Neural progenitor cell (in vitro differentiated cells): ENCODE results near the gene ERC2. TPM values are rescaled to one million over a fixed set of nuclear protein-coding genes. Genes with fewer than 3 reads are reported as not detected.

Experiments used
- DNase-seq: peaks from one replicate; pipeline ENCODE4 v3.0.0-alpha.2; 2016; ENCODE audit warnings: low spot score
- H2AFZ ChIP-seq: fragments of 200-600 bp; sonication (generic); replicated peaks from 2 replicates; pipeline ENCODE4 v1.6.1; 2016; ENCODE audit warnings: antibody characterized with exemption
- H3F3A ChIP-seq: fragments of 200-600 bp; sonication (generic); 2 replicates; pipeline ENCODE4 v1.6.1; 2016; ENCODE audit warnings: antibody characterized with exemption, low read depth
- H3K27ac ChIP-seq: fragments of 200-600 bp; sonication (generic); 2 replicates; pipeline ENCODE4 v1.5.1; 2016; ENCODE audit warnings: mild to moderate bottlenecking
- H3K27me3 ChIP-seq: fragments of 200-600 bp; sonication (generic); 2 replicates; pipeline ENCODE4 v1.6.1; 2016; ENCODE audit warnings: mild to moderate bottlenecking, moderate library complexity
- H3K36me3 ChIP-seq: fragments of 200-600 bp; sonication (generic); 2 replicates; pipeline ENCODE4 v1.5.1; 2016
- H3K4me1 ChIP-seq: fragments of 200-600 bp; sonication (generic); 2 replicates; pipeline ENCODE4 v1.6.1; 2016; ENCODE audit warnings: mixed run types
- H3K4me2 ChIP-seq: fragments of 200-600 bp; sonication (generic); 2 replicates; pipeline ENCODE4 v1.6.1; 2016
- H3K4me3 ChIP-seq: fragments of 200-600 bp; sonication (generic); 2 replicates; pipeline ENCODE4 v1.5.1; 2016
- H3K79me2 ChIP-seq: fragments of 200-600 bp; sonication (generic); 2 replicates; pipeline ENCODE4 v1.6.1; 2016; ENCODE audit warnings: low read depth
- H3K9ac ChIP-seq: fragments of 200-600 bp; sonication (generic); 2 replicates; pipeline ENCODE4 v1.6.1; 2016
- H3K9me3 ChIP-seq: fragments of 200-600 bp; sonication (generic); 2 replicates; pipeline ENCODE4 v1.5.1; 2016; ENCODE audit warnings: low read depth
- H4K20me1 ChIP-seq: fragments of 200-600 bp; sonication (generic); 2 replicates; pipeline ENCODE4 v1.6.1; 2016; ENCODE audit warnings: low read depth
- H3K27ac Mint-ChIP-seq: 3 replicates; pipeline ENCODE4 v1.8.0; 2021; ENCODE audit warnings: mixed read lengths
- H3K27me3 Mint-ChIP-seq: 2 replicates; pipeline ENCODE4 v1.8.0; 2022; ENCODE audit warnings: low read depth, mild to moderate bottlenecking, inconsistent platforms, moderate library complexity, mixed read lengths; ENCODE audit not compliant: insufficient read depth
- H3K36me3 Mint-ChIP-seq: 3 replicates; pipeline ENCODE4 v1.8.0; 2021; ENCODE audit warnings: mixed read lengths
- H3K4me1 Mint-ChIP-seq: 3 replicates; pipeline ENCODE4 v1.8.0; 2021; ENCODE audit warnings: mixed read lengths
- H3K4me3 Mint-ChIP-seq: 3 replicates; pipeline ENCODE4 v1.8.0; 2021; ENCODE audit warnings: mild to moderate bottlenecking, moderate library complexity, mixed read lengths
- H3K9me3 Mint-ChIP-seq: 3 replicates; pipeline ENCODE4 v1.8.0; 2020; ENCODE audit warnings: mixed read lengths
- EZH2 ChIP-seq: fragments of 200-600 bp; sonication (generic); IDR thresholded peaks from 2 replicates; pipeline ENCODE4 v1.6.1; 2017; ENCODE audit warnings: antibody characterized with exemption, mild to moderate bottlenecking, moderate library complexity
- EZH2phosphoT487 ChIP-seq: fragments of 200-600 bp; sonication (generic); IDR thresholded peaks from 2 replicates; pipeline ENCODE4 v1.6.1; 2017; ENCODE audit warnings: antibody characterized with exemption
- total RNA-seq: library from RNA; depleted of rRNA; stranded (reverse); fragments of >200 nt; gene quantifications from 2 replicates; pipeline ENCODE4 v1.2.3, GENCODE V29; 2015; ENCODE audit warnings: low replicate concordance
- TF ChIP-seq, protein P1 (sequence below): fragments of 200-600 bp; sonication (generic); IDR thresholded peaks from 2 replicates; pipeline ENCODE4 v1.5.1; 2017; ENCODE audit warnings: antibody characterized with exemption, mild to moderate bottlenecking

ERC2 gene
- total RNA-seq, 1 donor from 2014 or later, result 24.8 TPM

DNA sequence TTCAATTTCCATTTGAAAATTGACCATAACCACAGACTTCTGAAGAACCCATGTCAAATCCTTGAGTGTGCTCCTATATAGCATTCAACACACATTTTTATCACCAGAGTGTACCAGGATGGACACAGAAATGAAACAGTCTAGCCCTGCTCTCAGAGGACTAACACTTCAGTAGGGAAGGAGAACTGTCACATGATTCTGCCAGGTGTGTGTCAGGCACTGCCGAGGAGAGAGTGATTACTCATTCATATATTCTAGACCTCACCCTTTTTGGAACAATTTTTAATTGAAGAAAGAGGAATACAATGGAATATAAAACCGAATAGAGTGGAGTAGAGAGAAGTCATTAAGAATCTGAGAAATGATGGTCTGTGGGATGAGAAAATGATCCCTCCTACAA, 125.8 kb downstream of the ERC2 start:
- no peak for DNase-seq
- Mint-ChIP-seq H3K9me3 (no peaks in the 10 kb centered on the region), H3K4me1 (peaks cover 23% of the 10 kb centered on the region), H3K27me3 (no peaks in the 10 kb centered on the region), H3K4me3 (no peak overlapping the region), H3K36me3 (no peaks in the 10 kb centered on the region), H3K27ac (no peak overlapping the region)
- Histone ChIP-seq H3K9ac (no peak overlapping the region), H3K4me2 (no peak overlapping the region), H4K20me1 (no peaks in the 10 kb centered on the region), H3K36me3 (no peaks in the 10 kb centered on the region), H3K4me3 (no peak overlapping the region), H3K4me1 (peaks cover 14% of the 10 kb centered on the region), H3F3A (no peaks in the 10 kb centered on the region), H2AFZ (no peak overlapping the region), H3K9me3 (no peaks in the 10 kb centered on the region), H3K27me3 (no peaks in the 10 kb centered on the region), H3K79me2 (no peaks in the 10 kb centered on the region), H3K27ac (no peak overlapping the region)
- TF ChIP-seq, protein P1, sequence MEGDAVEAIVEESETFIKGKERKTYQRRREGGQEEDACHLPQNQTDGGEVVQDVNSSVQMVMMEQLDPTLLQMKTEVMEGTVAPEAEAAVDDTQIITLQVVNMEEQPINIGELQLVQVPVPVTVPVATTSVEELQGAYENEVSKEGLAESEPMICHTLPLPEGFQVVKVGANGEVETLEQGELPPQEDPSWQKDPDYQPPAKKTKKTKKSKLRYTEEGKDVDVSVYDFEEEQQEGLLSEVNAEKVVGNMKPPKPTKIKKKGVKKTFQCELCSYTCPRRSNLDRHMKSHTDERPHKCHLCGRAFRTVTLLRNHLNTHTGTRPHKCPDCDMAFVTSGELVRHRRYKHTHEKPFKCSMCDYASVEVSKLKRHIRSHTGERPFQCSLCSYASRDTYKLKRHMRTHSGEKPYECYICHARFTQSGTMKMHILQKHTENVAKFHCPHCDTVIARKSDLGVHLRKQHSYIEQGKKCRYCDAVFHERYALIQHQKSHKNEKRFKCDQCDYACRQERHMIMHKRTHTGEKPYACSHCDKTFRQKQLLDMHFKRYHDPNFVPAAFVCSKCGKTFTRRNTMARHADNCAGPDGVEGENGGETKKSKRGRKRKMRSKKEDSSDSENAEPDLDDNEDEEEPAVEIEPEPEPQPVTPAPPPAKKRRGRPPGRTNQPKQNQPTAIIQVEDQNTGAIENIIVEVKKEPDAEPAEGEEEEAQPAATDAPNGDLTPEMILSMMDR, result no peak
- TF ChIP-seq EZH2phosphoT487 (no peak), EZH2 (no peak)

DNA sequence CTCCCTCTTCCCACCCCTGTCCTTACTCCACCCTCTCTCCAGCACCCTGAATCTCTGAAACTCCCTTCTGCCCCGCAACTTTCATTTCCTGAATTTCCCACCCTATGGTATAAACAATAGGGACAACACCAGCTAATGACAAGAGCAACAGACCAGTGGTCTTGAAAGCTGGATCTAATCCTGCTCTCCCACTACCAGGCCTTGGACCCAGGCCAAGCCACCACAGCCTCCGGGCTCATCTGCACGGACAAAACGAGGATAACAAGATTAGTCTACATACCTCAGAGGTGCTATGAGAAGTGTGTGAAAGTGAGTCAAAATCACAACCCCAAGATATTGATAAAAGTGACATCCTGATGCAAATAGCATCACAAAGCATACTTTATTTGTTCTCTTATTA, 128.6 kb downstream of the ERC2 start:
- DNase-seq, result no peak
- Histone ChIP-seq H3K4me2 (no peak overlapping the region), H3K4me3 (no peak overlapping the region), H3K9me3 (no peaks in the 10 kb centered on the region), H3K27ac (no peak overlapping the region), H2AFZ (no peak overlapping the region), H3K27me3 (no peaks in the 10 kb centered on the region), H3F3A (no peaks in the 10 kb centered on the region), H3K9ac (no peak overlapping the region), H3K79me2 (no peaks in the 10 kb centered on the region), H3K36me3 (no peaks in the 10 kb centered on the region), H3K4me1 (peaks cover 14% of the 10 kb centered on the region), H4K20me1 (no peaks in the 10 kb centered on the region)
- Mint-ChIP-seq H3K9me3 (no peaks in the 10 kb centered on the region), H3K36me3 (no peaks in the 10 kb centered on the region), H3K27me3 (no peaks in the 10 kb centered on the region), H3K4me1 (peaks cover 23% of the 10 kb centered on the region), H3K27ac (peak overlapping the region; percentile 62), H3K4me3 (peak overlapping the region; percentile 60)
- TF ChIP-seq EZH2 (no peak), EZH2phosphoT487 (no peak)
- TF ChIP-seq, protein P1, result no peak

DNA sequence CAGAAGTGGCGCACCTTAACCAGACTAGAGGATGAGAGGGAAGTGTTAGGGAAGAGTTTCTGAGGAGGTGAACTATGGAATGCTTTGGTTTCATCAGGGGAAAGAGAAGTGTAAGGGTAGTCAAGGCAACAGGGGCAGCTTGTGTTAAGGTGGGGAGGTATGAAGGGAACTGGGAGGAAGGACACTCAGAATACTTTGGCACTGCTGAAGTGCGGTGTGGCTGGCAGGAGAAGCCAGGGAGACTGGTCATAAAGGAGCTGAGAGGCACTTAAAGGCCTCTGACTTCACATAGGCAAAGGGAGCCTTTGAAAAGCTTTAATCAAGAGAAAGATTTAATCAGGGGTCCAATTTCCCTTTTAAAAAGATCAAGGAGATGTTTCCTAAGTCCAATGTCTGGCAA, 129.0 kb downstream of the ERC2 start:
- Mint-ChIP-seq H3K4me1 (peaks cover 23% of the 10 kb centered on the region), H3K9me3 (no peaks in the 10 kb centered on the region)
- no peak overlapping the region for H3K27ac ChIP-seq

DNA sequence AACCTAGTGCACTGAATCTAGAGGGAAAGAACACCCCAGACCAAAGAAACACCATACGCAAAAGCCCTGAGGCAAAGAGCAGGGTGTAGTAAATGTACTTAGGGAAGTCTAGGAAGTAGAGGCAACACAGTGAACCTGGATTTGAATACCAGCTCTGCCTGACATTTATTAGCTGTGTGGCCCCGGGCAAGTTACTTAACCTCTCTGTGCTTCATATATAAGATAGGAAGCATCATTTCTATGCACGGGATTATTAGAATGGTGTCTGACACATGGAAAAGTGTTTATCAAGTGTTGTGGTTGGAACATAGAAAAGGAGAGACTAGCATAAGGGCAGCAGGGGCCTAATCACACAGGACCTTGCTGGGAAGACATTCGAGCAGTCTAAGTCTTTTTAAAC, 132.2 kb downstream of the ERC2 start:
- no peak overlapping the region for H3K4me2 ChIP-seq
- H3K4me1 ChIP-seq, result peaks cover 11% of the 10 kb centered on the region
- H4K20me1 ChIP-seq, result peaks cover 6% of the 10 kb centered on the region
- H3F3A ChIP-seq, result no peaks in the 10 kb centered on the region
- no peaks in the 10 kb centered on the region for H3K36me3 ChIP-seq
- no peaks in the 10 kb centered on the region for H3K9me3 Mint-ChIP-seq
- no peaks in the 10 kb centered on the region for H3K27me3 Mint-ChIP-seq
- DNase-seq, result no peak
- no peak overlapping the region for H3K27ac ChIP-seq
- H3K27ac Mint-ChIP-seq, result no peak overlapping the region
- H3K4me3 ChIP-seq, result no peak overlapping the region
- no peak overlapping the region for H3K9ac ChIP-seq
- H3K79me2 ChIP-seq, result no peaks in the 10 kb centered on the region
- no peak overlapping the region for H2AFZ ChIP-seq
- H3K9me3 ChIP-seq, result no peaks in the 10 kb centered on the region
- H3K27me3 ChIP-seq, result no peaks in the 10 kb centered on the region
- no peaks in the 10 kb centered on the region for H3K36me3 Mint-ChIP-seq
- TF ChIP-seq EZH2, result no peak
- peaks cover 33% of the 10 kb centered on the region for H3K4me1 Mint-ChIP-seq
- H3K4me3 Mint-ChIP-seq, result no peak overlapping the region

More for the DNA sequence above, 129.0 kb downstream of the ERC2 start:
- Histone ChIP-seq H3K9me3 (no peaks in the 10 kb centered on the region), H3K27me3 (no peaks in the 10 kb centered on the region), H3K36me3 (no peaks in the 10 kb centered on the region), H3K4me1 (peaks cover 12% of the 10 kb centered on the region), H3K4me3 (no peak overlapping the region), H2AFZ (no peak overlapping the region), H4K20me1 (no peaks in the 10 kb centered on the region), H3F3A (no peaks in the 10 kb centered on the region), H3K9ac (no peak overlapping the region), H3K79me2 (no peaks in the 10 kb centered on the region), H3K4me2 (no peak overlapping the region)
- Mint-ChIP-seq H3K36me3 (no peaks in the 10 kb centered on the region), H3K4me3 (no peak overlapping the region), H3K27me3 (no peaks in the 10 kb centered on the region), H3K27ac (peak overlapping the region; percentile 10)
- no peak for TF ChIP-seq EZH2phosphoT487
- DNase-seq, result no peak
